GM12878 (cell line): ENCODE results near the gene RBMS1. TPM values are rescaled to one million over a fixed set of nuclear protein-coding genes. Genes with fewer than 3 reads are reported as not detected.

Source experiments
- ATAC-seq: fragments of 200-7000 bp; cut with Tn5 transposase; 3 replicates; pipeline ENCODE4 v1.9.1; 2020; ENCODE audit warnings: mild to moderate bottlenecking, moderate library complexity
- BruUV-seq: library from RNA; stranded (reverse); fragments of 400-500 nt; replicated peaks from 2 replicates; lab custom pipeline; 2021; lab: Mats Ljungman, UMichigan
- CTCF ChIA-PET: fragments of 300-600 bp; sonication (Branson Sonifier 250); formaldehyde crosslinking; extraction: SDS; loops from one replicate; lab custom pipeline; 2021; ENCODE audit warnings: inconsistent platforms; lab: Yijun Ruan, JAX
- POLR2A ChIA-PET: fragments of 350-600 bp; formaldehyde crosslinking; extraction: SDS; loops from one replicate; lab custom pipeline; 2021; ENCODE audit warnings: inconsistent platforms; lab: Charles Lee
- RAD21 ChIA-PET: fragments of 300-600 bp; sonication (Branson Sonifier 250); formaldehyde crosslinking; loops from one replicate; lab custom pipeline; 2023; ENCODE audit warnings: antibody characterized with exemption; ENCODE audit not compliant: unreplicated experiment; lab: Charles Lee
- SMC1A ChIA-PET: fragments of 300-600 bp; sonication (Branson Sonifier 250); formaldehyde crosslinking; loops from one replicate; lab custom pipeline; 2023; ENCODE audit not compliant: unreplicated experiment, uncharacterized antibody; lab: Charles Lee
- DNase-seq: peaks from one replicate; pipeline ENCODE4 v3.0.0-alpha.2; 2011; ENCODE audit warnings: low read depth, low spot score
- FAIRE-seq: peaks from 3 replicates; lab custom pipeline; 2011; peaks lifted over from hg19 to GRCh38; lab: Jason Lieb, UNC
- H2AFZ ChIP-seq: 2 replicates; pipeline ENCODE4 v1.6.0; 2011; ENCODE audit warnings: low read depth, low read length, control low read depth; ENCODE audit not compliant: control insufficient read depth
- H3K27ac ChIP-seq: 2 replicates; pipeline ENCODE4 v1.5.1; 2011; ENCODE audit warnings: control low read depth; ENCODE audit not compliant: control insufficient read depth, insufficient read depth
- H3K27me3 ChIP-seq, 2 experiments: replicated peaks in 1 of 2; 2 replicates each; pipeline versions ENCODE4 v1.6.0 to v1.6.1; 2011; ENCODE audit warnings: low read length in 1 of 2; ENCODE audit not compliant: control insufficient read depth in 2 of 2, insufficient read depth in 2 of 2
- H3K36me3 ChIP-seq, 2 experiments: 2 replicates each; pipeline ENCODE4 v1.5.1; 2011; ENCODE audit warnings: low read length in 1 of 2; ENCODE audit not compliant: control insufficient read depth in 2 of 2, insufficient read depth in 2 of 2
- H3K4me1 ChIP-seq: 2 replicates; pipeline ENCODE4 v1.6.1; 2011; ENCODE audit warnings: mild to moderate bottlenecking, low read length, moderate library complexity, mixed read lengths; ENCODE audit not compliant: control insufficient read depth, insufficient read depth
- H3K4me2 ChIP-seq: 2 replicates; pipeline ENCODE4 v1.6.0; 2011; ENCODE audit warnings: control low read depth; ENCODE audit not compliant: control insufficient read depth, insufficient read depth
- H3K4me3 ChIP-seq: fragments of 200-600 bp; sonication (generic); 2 replicates; pipeline ENCODE4 v1.5.1; 2016
- H3K79me2 ChIP-seq: 2 replicates; pipeline ENCODE4 v1.6.0; 2011; ENCODE audit warnings: low read length; ENCODE audit not compliant: control insufficient read depth, insufficient read depth
- H3K9ac ChIP-seq: 2 replicates; pipeline ENCODE4 v1.8.0; 2011; ENCODE audit warnings: low read length, control low read depth, mixed read lengths; ENCODE audit not compliant: control insufficient read depth, insufficient read depth
- H3K9me3 ChIP-seq: replicated peaks from 3 replicates; pipeline ENCODE4 v1.5.1; 2011; ENCODE audit warnings: mild to moderate bottlenecking, low read length; ENCODE audit not compliant: control insufficient read depth, insufficient read depth
- H4K20me1 ChIP-seq: 2 replicates; pipeline ENCODE4 v1.6.0; 2011; ENCODE audit not compliant: control insufficient read depth, insufficient read depth
- BMI1 ChIP-seq: fragments of 450-650 bp; IDR thresholded peaks from 2 replicates; pipeline ENCODE4 v1.6.1; 2016; ENCODE audit warnings: mild to moderate bottlenecking, moderate library complexity, borderline replicate concordance
- CBX3 ChIP-seq: fragments of 200-600 bp; sonication (generic); IDR thresholded peaks from 2 replicates; pipeline ENCODE4 v1.6.1; 2016; ENCODE audit warnings: low read depth, borderline replicate concordance
- CREM ChIP-seq: IDR thresholded peaks from 2 replicates; pipeline ENCODE4 v1.6.1; 2014; ENCODE audit warnings: antibody characterized with exemption, low read depth
- KLF5 ChIP-seq: fragments of 450-650 bp; IDR thresholded peaks from 2 replicates; pipeline ENCODE4 v1.6.1; 2014; ENCODE audit warnings: mild to moderate bottlenecking; ENCODE audit not compliant: partially characterized antibody
- NFIC ChIP-seq: IDR thresholded peaks from 2 replicates; pipeline ENCODE4 v1.6.1; 2012; ENCODE audit warnings: low read depth, mild to moderate bottlenecking, inconsistent platforms, low read length, moderate library complexity
- NR2C1 ChIP-seq: fragments of 450-650 bp; IDR thresholded peaks from 2 replicates; pipeline ENCODE4 v1.6.1; 2017; ENCODE audit warnings: antibody characterized with exemption, mild to moderate bottlenecking, moderate library complexity
- NRF1 ChIP-seq: conservative IDR thresholded peaks from 2 replicates; pipeline ENCODE4 v1.6.1; 2011; ENCODE audit warnings: mild to moderate bottlenecking, low read depth, low read length, improper control_type of control experiment
- POLR2AphosphoS2 ChIP-seq: IDR thresholded peaks from 2 replicates; pipeline ENCODE4 v1.6.1; 2011; ENCODE audit warnings: low read depth, mild to moderate bottlenecking, low read length, improper control_type of control experiment, moderate library complexity
- RAD51 ChIP-seq: fragments of 450-650 bp; IDR thresholded peaks from 2 replicates; pipeline ENCODE4 v1.6.1; 2016; ENCODE audit warnings: moderate library complexity, mild to moderate bottlenecking, inconsistent platforms
- ZZZ3 ChIP-seq: IDR thresholded peaks from 2 replicates; pipeline ENCODE4 v1.6.1; 2011; ENCODE audit warnings: low read depth; ENCODE audit not compliant: control insufficient read depth, insufficient read length
- WGBS: methylation state at CpG from one replicate; pipeline ENCODE4 v1.1.6; 2016; ENCODE audit warnings: low lambda C conversion rate; ENCODE audit not compliant: insufficient replicate concordance, insufficient coverage; ENCODE audit errors: missing lambda C conversion rate; 5-methylcytosine and 5-hydroxymethylcytosine counted together
- in situ Hi-C: fragments of 300-500 bp; cut with MboI; formaldehyde crosslinking; loops from 9 replicates; pipeline ENCODE4 v1.14.3; 2018; ENCODE audit warnings: mixed read lengths
- intact Hi-C: fragments of 100-400 bp; cut with micrococcal nuclease; formaldehyde crosslinking; loops from one replicate; pipeline ENCODE4 v1.14.2; 2022; ENCODE audit not compliant: unreplicated experiment
- polyA plus RNA-seq, 11 experiments: library from polyadenylated mRNA; depleted of rRNA in 4 of 11; unstranded in 6 of 11; stranded (reverse) in 5 of 11; fragments of >200 nt; fragmentation: Nextera tagmentation in 4 of 11; fragmentation: Illumina TruSeq in 1 of 11; extraction: Ambion mirVana in 4 of 11; extraction: Trizol in 1 of 11; gene quantifications; 1 replicate in 1 of 11; 2 replicates in 10 of 11; pipeline versions ENCODE4 v1.2.1 to v1.2.3, GENCODE V29; 2011 to 2016; ENCODE audit warnings: inconsistent platforms in 2 of 11, missing spikeins in 2 of 11, low read depth in 1 of 11
- total RNA-seq, 4 experiments: library from RNA; depleted of rRNA in 3 of 4; stranded (reverse); fragments of >200 nt in 3 of 4; fragmentation: Illumina TruSeq in 1 of 4; extraction: Trizol in 1 of 4; gene quantifications; 2 replicates each; pipeline versions ENCODE4 v1.2.1 to v1.2.3, GENCODE V29; 2013 to 2021
- TF ChIP-seq, protein P1 (sequence below): fragments of 450-650 bp; formaldehyde crosslinking; IDR thresholded peaks from 2 replicates; pipeline ENCODE4 v1.4.0; 2020; ENCODE audit warnings: mild to moderate bottlenecking, moderate library complexity
- TF ChIP-seq, protein P2 (sequence below): IDR thresholded peaks from 2 replicates; pipeline ENCODE4 v1.6.1; 2012; ENCODE audit warnings: mild to moderate bottlenecking, low read depth, low read length
- TF ChIP-seq, protein P3 (sequence below): fragments of 150-350 bp; IDR thresholded peaks from 2 replicates; pipeline ENCODE4 v1.6.1; 2016; ENCODE audit warnings: low read depth, low read length

RBMS1 gene
- total and polyA plus RNA-seq, 10 of the 15 experiments (the other 5 are each of a cell fraction or from before 2014, with no cell fraction given): 0.04 to 0.31 (median 0.17) TPM; not detected in 1

DNA sequence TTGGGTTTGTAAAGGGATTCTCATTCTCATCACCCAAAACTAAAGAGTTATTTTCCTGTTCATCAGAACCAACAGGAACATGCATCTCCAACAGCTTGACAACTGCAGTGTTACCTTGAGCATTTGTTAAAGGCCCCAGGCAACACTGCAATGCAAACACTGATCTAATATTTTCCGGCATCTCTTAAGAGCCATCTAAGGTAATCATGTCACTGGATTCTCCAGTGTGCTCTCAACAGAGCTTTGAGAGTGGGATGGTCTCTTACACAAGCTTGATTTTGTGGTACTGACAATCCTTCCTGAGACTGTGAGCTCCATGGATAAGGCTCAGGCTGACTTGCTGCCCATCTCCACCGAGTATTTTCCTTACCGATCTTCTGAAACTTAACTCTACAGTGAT is 203.0 kb downstream of the RBMS1 start (continued):
- TF ChIP-seq, protein P1, sequence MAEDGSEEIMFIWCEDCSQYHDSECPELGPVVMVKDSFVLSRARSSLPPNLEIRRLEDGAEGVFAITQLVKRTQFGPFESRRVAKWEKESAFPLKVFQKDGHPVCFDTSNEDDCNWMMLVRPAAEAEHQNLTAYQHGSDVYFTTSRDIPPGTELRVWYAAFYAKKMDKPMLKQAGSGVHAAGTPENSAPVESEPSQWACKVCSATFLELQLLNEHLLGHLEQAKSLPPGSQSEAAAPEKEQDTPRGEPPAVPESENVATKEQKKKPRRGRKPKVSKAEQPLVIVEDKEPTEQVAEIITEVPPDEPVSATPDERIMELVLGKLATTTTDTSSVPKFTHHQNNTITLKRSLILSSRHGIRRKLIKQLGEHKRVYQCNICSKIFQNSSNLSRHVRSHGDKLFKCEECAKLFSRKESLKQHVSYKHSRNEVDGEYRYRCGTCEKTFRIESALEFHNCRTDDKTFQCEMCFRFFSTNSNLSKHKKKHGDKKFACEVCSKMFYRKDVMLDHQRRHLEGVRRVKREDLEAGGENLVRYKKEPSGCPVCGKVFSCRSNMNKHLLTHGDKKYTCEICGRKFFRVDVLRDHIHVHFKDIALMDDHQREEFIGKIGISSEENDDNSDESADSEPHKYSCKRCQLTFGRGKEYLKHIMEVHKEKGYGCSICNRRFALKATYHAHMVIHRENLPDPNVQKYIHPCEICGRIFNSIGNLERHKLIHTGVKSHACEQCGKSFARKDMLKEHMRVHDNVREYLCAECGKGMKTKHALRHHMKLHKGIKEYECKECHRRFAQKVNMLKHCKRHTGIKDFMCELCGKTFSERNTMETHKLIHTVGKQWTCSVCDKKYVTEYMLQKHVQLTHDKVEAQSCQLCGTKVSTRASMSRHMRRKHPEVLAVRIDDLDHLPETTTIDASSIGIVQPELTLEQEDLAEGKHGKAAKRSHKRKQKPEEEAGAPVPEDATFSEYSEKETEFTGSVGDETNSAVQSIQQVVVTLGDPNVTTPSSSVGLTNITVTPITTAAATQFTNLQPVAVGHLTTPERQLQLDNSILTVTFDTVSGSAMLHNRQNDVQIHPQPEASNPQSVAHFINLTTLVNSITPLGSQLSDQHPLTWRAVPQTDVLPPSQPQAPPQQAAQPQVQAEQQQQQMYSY (CRISPR knock-in tag): no peak

DNA sequence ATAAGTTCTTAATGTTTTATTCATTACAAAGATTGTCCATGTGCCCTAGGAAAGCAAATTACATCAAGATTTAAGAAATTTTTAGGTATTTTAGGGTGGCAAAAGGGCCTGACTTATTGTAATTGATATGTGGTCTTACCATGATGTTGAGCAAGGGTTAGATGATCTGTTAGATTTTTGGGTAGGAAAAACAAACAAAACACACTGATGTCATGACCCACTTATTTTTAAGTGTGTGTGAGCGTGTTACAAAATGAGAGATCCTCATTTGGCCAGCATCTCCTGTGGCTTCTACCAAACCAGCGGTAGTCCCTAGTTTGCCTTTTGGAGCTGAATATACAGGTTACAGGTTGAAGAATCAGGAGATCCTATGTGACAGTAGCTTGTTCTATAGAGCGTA is 203.8 kb downstream of the RBMS1 start:
- BruUV-seq: no TSS peak
- H3K27ac ChIP-seq: no peak overlapping the region
- RAD21 ChIA-PET: no interaction called here
- H3K4me3 ChIP-seq: no peak overlapping the region
- H4K20me1 ChIP-seq: no peaks in the 10 kb centered on the region
- TF ChIP-seq CBX3 (no peak), RAD51 (no peak), BMI1 (no peak), NR2C1 (no peak), CREM (no peak), POLR2AphosphoS2 (no peak), KLF5 (no peak), NRF1 (no peak), ZZZ3 (no peak), NFIC (no peak)
- TF ChIP-seq, protein P2, sequence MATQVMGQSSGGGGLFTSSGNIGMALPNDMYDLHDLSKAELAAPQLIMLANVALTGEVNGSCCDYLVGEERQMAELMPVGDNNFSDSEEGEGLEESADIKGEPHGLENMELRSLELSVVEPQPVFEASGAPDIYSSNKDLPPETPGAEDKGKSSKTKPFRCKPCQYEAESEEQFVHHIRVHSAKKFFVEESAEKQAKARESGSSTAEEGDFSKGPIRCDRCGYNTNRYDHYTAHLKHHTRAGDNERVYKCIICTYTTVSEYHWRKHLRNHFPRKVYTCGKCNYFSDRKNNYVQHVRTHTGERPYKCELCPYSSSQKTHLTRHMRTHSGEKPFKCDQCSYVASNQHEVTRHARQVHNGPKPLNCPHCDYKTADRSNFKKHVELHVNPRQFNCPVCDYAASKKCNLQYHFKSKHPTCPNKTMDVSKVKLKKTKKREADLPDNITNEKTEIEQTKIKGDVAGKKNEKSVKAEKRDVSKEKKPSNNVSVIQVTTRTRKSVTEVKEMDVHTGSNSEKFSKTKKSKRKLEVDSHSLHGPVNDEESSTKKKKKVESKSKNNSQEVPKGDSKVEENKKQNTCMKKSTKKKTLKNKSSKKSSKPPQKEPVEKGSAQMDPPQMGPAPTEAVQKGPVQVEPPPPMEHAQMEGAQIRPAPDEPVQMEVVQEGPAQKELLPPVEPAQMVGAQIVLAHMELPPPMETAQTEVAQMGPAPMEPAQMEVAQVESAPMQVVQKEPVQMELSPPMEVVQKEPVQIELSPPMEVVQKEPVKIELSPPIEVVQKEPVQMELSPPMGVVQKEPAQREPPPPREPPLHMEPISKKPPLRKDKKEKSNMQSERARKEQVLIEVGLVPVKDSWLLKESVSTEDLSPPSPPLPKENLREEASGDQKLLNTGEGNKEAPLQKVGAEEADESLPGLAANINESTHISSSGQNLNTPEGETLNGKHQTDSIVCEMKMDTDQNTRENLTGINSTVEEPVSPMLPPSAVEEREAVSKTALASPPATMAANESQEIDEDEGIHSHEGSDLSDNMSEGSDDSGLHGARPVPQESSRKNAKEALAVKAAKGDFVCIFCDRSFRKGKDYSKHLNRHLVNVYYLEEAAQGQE: no peak
- TF ChIP-seq, protein P3, sequence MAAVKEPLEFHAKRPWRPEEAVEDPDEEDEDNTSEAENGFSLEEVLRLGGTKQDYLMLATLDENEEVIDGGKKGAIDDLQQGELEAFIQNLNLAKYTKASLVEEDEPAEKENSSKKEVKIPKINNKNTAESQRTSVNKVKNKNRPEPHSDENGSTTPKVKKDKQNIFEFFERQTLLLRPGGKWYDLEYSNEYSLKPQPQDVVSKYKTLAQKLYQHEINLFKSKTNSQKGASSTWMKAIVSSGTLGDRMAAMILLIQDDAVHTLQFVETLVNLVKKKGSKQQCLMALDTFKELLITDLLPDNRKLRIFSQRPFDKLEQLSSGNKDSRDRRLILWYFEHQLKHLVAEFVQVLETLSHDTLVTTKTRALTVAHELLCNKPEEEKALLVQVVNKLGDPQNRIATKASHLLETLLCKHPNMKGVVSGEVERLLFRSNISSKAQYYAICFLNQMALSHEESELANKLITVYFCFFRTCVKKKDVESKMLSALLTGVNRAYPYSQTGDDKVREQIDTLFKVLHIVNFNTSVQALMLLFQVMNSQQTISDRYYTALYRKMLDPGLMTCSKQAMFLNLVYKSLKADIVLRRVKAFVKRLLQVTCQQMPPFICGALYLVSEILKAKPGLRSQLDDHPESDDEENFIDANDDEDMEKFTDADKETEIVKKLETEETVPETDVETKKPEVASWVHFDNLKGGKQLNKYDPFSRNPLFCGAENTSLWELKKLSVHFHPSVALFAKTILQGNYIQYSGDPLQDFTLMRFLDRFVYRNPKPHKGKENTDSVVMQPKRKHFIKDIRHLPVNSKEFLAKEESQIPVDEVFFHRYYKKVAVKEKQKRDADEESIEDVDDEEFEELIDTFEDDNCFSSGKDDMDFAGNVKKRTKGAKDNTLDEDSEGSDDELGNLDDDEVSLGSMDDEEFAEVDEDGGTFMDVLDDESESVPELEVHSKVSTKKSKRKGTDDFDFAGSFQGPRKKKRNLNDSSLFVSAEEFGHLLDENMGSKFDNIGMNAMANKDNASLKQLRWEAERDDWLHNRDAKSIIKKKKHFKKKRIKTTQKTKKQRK: no peak
- TF ChIP-seq, all 136 proteins: peak for 0
- no peak overlapping the region for H2AFZ ChIP-seq
- DNase-seq: no peak
- H3K9me3 ChIP-seq: no peaks in the 10 kb centered on the region
- H3K9ac ChIP-seq: no peak overlapping the region
- H3K36me3 ChIP-seq: no peaks in the 10 kb centered on the region
- SMC1A ChIA-PET: interaction anchor here (1.1 to 2.6 kb wide), 3 partner anchors 12 to 34 kb away, joined by 3 to 5 read pairs (median 3); no protein-coding TSS in a partner anchor
- H3K4me2 ChIP-seq: no peak overlapping the region
- 35% methylated on average over 3 of the region's 3 CpGs for WGBS
- FAIRE-seq: no peak
- H3K27me3 ChIP-seq: no peaks in the 10 kb centered on the region; a peak in 1 of 4 replicates
- intact Hi-C loops: no loop called here
- CTCF ChIA-PET: interaction anchor here (0.9 to 3.7 kb wide), 5 partner anchors 34 to 774 kb away, joined by 3 to 9 read pairs (median 3); no protein-coding TSS in a partner anchor
- H3K4me1 ChIP-seq: no peaks in the 10 kb centered on the region
- POLR2A ChIA-PET: no interaction called here
- H3K79me2 ChIP-seq: no peaks in the 10 kb centered on the region
- no peak for ATAC-seq
- in situ Hi-C loops: no loop called here
